ENCODE results near the gene COMT.
"Not testable (repeated sequence)": the region's sequence is repeated elsewhere in the genome, so short reads cannot be mapped to it uniquely, and the experiment has no call there.

COMT gene

GRCh38 chr22:19930551-19931486 lies 10.8 kb upstream of the COMT start:
- no peaks in the 10 kb centered on the region for H3K27me3 ChIP-seq (ENCODE audit: insufficient read depth, low read length)
- no peak overlapping the region for H3K4me3 ChIP-seq (ENCODE audit: low read depth, low read length)
- no peaks in the 10 kb centered on the region for H3K79me2 ChIP-seq (ENCODE audit: control insufficient read depth, insufficient read depth, low read length, unreplicated experiment)
- H3K27ac ChIP-seq (ENCODE audit: low read depth, low read length): no peak overlapping the region
- no peak overlapping the region for H2AFZ ChIP-seq (ENCODE audit: low read length, unreplicated experiment)
- H3K4me1 ChIP-seq (ENCODE audit: control insufficient read depth, insufficient read depth, low read length, unreplicated experiment): no peaks in the 10 kb centered on the region
- no peaks in the 10 kb centered on the region for H3K36me3 ChIP-seq (ENCODE audit: insufficient read depth, low read length)

- Histone ChIP-seq H3K79me2 (ENCODE audit: control insufficient read depth, insufficient read depth, low read length, unreplicated experiment) (no peaks in the 10 kb centered on the region), H3K36me3 (ENCODE audit: insufficient read depth, low read length) (no peaks in the 10 kb centered on the region), H2AFZ (ENCODE audit: low read length, unreplicated experiment) (no peak overlapping the region), H3K4me1 (ENCODE audit: control insufficient read depth, insufficient read depth, low read length, unreplicated experiment) (no peaks in the 10 kb centered on the region), H3K27me3 (ENCODE audit: insufficient read depth, low read length) (no peaks in the 10 kb centered on the region), H3K27ac (ENCODE audit: low read depth, low read length) (no peak overlapping the region), H3K4me3 (ENCODE audit: low read depth, low read length) (no peak overlapping the region)
Observed at GRCh38 chr22:19931514-19931913, 10.1 kb upstream of the COMT start.

- no peaks in the 10 kb centered on the region for H3K4me1 ChIP-seq (ENCODE audit: control insufficient read depth, insufficient read depth, low read length, unreplicated experiment)
Observed at GRCh38 chr22:19932367-19933206, 9.0 kb upstream of the COMT start.

GRCh38 chr22:19933341-19934241 lies 8.0 kb upstream of the COMT start:
- H3K79me2 ChIP-seq (ENCODE audit: control insufficient read depth, insufficient read depth, low read length, unreplicated experiment): no peaks in the 10 kb centered on the region
- H3K4me1 ChIP-seq (ENCODE audit: control insufficient read depth, insufficient read depth, low read length, unreplicated experiment): no peaks in the 10 kb centered on the region
- no peaks in the 10 kb centered on the region for H3K27me3 ChIP-seq (ENCODE audit: insufficient read depth, low read length)
- no peaks in the 10 kb centered on the region for H3K36me3 ChIP-seq (ENCODE audit: insufficient read depth, low read length)
- H3K4me3 ChIP-seq (ENCODE audit: low read depth, low read length): no peak overlapping the region
- H2AFZ ChIP-seq (ENCODE audit: low read length, unreplicated experiment): no peak overlapping the region
- no peak overlapping the region for H3K27ac ChIP-seq (ENCODE audit: low read depth, low read length)

More at GRCh38 chr22:19932367-19933206, 9.0 kb upstream of the COMT start:
- H3K27me3 ChIP-seq (ENCODE audit: insufficient read depth, low read length): no peaks in the 10 kb centered on the region
- no peaks in the 10 kb centered on the region for H3K36me3 ChIP-seq (ENCODE audit: insufficient read depth, low read length)
- no peak overlapping the region for H3K27ac ChIP-seq (ENCODE audit: low read depth, low read length)
- no peak overlapping the region for H3K4me3 ChIP-seq (ENCODE audit: low read depth, low read length)
- H2AFZ ChIP-seq (ENCODE audit: low read length, unreplicated experiment): no peak overlapping the region
- no peaks in the 10 kb centered on the region for H3K79me2 ChIP-seq (ENCODE audit: control insufficient read depth, insufficient read depth, low read length, unreplicated experiment)

- H3K4me1 ChIP-seq (ENCODE audit: control insufficient read depth, insufficient read depth, low read length, unreplicated experiment); H3K27ac ChIP-seq (ENCODE audit: low read depth, low read length); H3K36me3 ChIP-seq (ENCODE audit: insufficient read depth, low read length); H3K27me3 ChIP-seq (ENCODE audit: insufficient read depth, low read length); H3K4me3 ChIP-seq (ENCODE audit: low read depth, low read length); H2AFZ ChIP-seq (ENCODE audit: low read length, unreplicated experiment); H3K79me2 ChIP-seq (ENCODE audit: control insufficient read depth, insufficient read depth, low read length, unreplicated experiment): not testable (repeated sequence)
Observed at GRCh38 chr22:19935123-19935718, 6.4 kb upstream of the COMT start.

GRCh38 chr22:19936513-19936912 lies 5.1 kb upstream of the COMT start:
- H3K4me3 ChIP-seq (ENCODE audit: low read depth, low read length): no peak overlapping the region
- H3K36me3 ChIP-seq (ENCODE audit: insufficient read depth, low read length): no peaks in the 10 kb centered on the region
- no peaks in the 10 kb centered on the region for H3K4me1 ChIP-seq (ENCODE audit: control insufficient read depth, insufficient read depth, low read length, unreplicated experiment)
- no peaks in the 10 kb centered on the region for H3K27me3 ChIP-seq (ENCODE audit: insufficient read depth, low read length)
- H3K79me2 ChIP-seq (ENCODE audit: control insufficient read depth, insufficient read depth, low read length, unreplicated experiment): peaks cover 15% of the 10 kb centered on the region
- no peak overlapping the region for H2AFZ ChIP-seq (ENCODE audit: low read length, unreplicated experiment)
- no peak overlapping the region for H3K27ac ChIP-seq (ENCODE audit: low read depth, low read length)

- no peak overlapping the region for H3K27ac ChIP-seq (ENCODE audit: low read depth, low read length)
Observed at GRCh38 chr22:19937616-19938473, 3.7 kb upstream of the COMT start.

GRCh38 chr22:19940536-19941364 lies 822 bp upstream of the COMT start:
- H3K79me2 ChIP-seq (ENCODE audit: control insufficient read depth, insufficient read depth, low read length, unreplicated experiment): peaks cover 28% of the 10 kb centered on the region
- peak overlapping the region; percentile 96 for H3K27ac ChIP-seq (ENCODE audit: low read depth, low read length)
- H3K4me1 ChIP-seq (ENCODE audit: control insufficient read depth, insufficient read depth, low read length, unreplicated experiment): peaks cover 13% of the 10 kb centered on the region
- H3K4me3 ChIP-seq (ENCODE audit: low read depth, low read length): peak overlapping the region; percentile 79
- peak overlapping the region; percentile 60 for H2AFZ ChIP-seq (ENCODE audit: low read length, unreplicated experiment)
- H3K27me3 ChIP-seq (ENCODE audit: insufficient read depth, low read length): no peaks in the 10 kb centered on the region
- H3K36me3 ChIP-seq (ENCODE audit: insufficient read depth, low read length): no peaks in the 10 kb centered on the region

More at GRCh38 chr22:19937616-19938473, 3.7 kb upstream of the COMT start:
- Histone ChIP-seq H2AFZ (ENCODE audit: low read length, unreplicated experiment) (no peak overlapping the region), H3K36me3 (ENCODE audit: insufficient read depth, low read length) (no peaks in the 10 kb centered on the region), H3K4me1 (ENCODE audit: control insufficient read depth, insufficient read depth, low read length, unreplicated experiment) (peaks cover 3% of the 10 kb centered on the region), H3K79me2 (ENCODE audit: control insufficient read depth, insufficient read depth, low read length, unreplicated experiment) (peaks cover 15% of the 10 kb centered on the region), H3K4me3 (ENCODE audit: low read depth, low read length) (no peak overlapping the region), H3K27me3 (ENCODE audit: insufficient read depth, low read length) (no peaks in the 10 kb centered on the region)

All from ACC112 (cell line).